B cell (primary cell): ENCODE data around the gene PROM1.

Experiments
- CTCF ChIP-seq: fragments of 200-600 bp; IDR thresholded peaks from one replicate; pipeline ENCODE4 v1.8.0; 2022; ENCODE audit warnings: antibody characterized with exemption, mild to moderate bottlenecking
- EZH2 ChIP-seq: IDR thresholded peaks from 2 replicates; pipeline ENCODE4 v1.6.1; 2012; ENCODE audit warnings: borderline replicate concordance, low read depth, mild to moderate bottlenecking, moderate library complexity, low read length; ENCODE audit not compliant: insufficient read depth, poor library complexity, severe bottlenecking

GRCh38 chr4:16077786-16078185, 6.0 kb downstream of the PROM1 start:
- TF ChIP-seq CTCF (no peak), EZH2 (no peak)
